ENCODE data around the gene SUV39H1.

GRCh38 chrX:48677516-48677915 is 19.0 kb upstream of the SUV39H1 start:
- no peak for TF ChIP-seq POLR2AphosphoS2 (IDR thresholded peaks at IDR 0.05; ENCODE audit: low read length)
- TF ChIP-seq POLR2A (conservative IDR thresholded peaks at IDR 0.05): no peak
- no peak for TF ChIP-seq ZNF785 (CRISPR knock-in tag; IDR thresholded peaks at IDR 0.05)
- TF ChIP-seq CTCF (IDR thresholded peaks at IDR 0.05 in 2 of 3, conservative IDR thresholded peaks at IDR 0.05 in 1 of 3; ENCODE audit: insufficient read depth in 2 of 3, low read depth in 1 of 3, low read length in 3 of 3): no peak
- no peak for TF ChIP-seq SMAD1 (IDR thresholded peaks at IDR 0.05; ENCODE audit: low read depth, low read length, partially characterized antibody)
- TF ChIP-seq PTBP1 (IDR thresholded peaks at IDR 0.05; ENCODE audit: low read depth, low read length): no peak
- no peak for TF ChIP-seq STAT6 (CRISPR knock-in tag; IDR thresholded peaks at IDR 0.05)
- TF ChIP-seq EP300 (IDR thresholded peaks at IDR 0.05; ENCODE audit: low read length): no peak
- TF ChIP-seq NFYB (IDR thresholded peaks at IDR 0.05; ENCODE audit: extremely low read depth, insufficient read length): no peak
- no peak for TF ChIP-seq SIRT6 (IDR thresholded peaks at IDR 0.05; ENCODE audit: low read depth, low read length)
- TF ChIP-seq PTRF (tag; IDR thresholded peaks at IDR 0.05): no peak
- TF ChIP-seq MTA1 (IDR thresholded peaks at IDR 0.05; ENCODE audit: borderline replicate concordance): no peak
- TF ChIP-seq POLR3A (IDR thresholded peaks at IDR 0.05; ENCODE audit: borderline replicate concordance, extremely low read depth, insufficient read depth, insufficient read length): no peak
- TF ChIP-seq ZNF354B (CRISPR knock-in tag; IDR thresholded peaks at IDR 0.05): no peak

Measured in K562 (cell line).